GM21515 (cell line): ENCODE measurements around the gene LRRC4C.

ENCODE experiments used
- ATAC-seq: cut with Tn5 transposase; IDR thresholded peaks from one replicate; pipeline ENCODE4 v1.9.1; 2021; ENCODE audit not compliant: unreplicated experiment

Gene LRRC4C

DNA sequence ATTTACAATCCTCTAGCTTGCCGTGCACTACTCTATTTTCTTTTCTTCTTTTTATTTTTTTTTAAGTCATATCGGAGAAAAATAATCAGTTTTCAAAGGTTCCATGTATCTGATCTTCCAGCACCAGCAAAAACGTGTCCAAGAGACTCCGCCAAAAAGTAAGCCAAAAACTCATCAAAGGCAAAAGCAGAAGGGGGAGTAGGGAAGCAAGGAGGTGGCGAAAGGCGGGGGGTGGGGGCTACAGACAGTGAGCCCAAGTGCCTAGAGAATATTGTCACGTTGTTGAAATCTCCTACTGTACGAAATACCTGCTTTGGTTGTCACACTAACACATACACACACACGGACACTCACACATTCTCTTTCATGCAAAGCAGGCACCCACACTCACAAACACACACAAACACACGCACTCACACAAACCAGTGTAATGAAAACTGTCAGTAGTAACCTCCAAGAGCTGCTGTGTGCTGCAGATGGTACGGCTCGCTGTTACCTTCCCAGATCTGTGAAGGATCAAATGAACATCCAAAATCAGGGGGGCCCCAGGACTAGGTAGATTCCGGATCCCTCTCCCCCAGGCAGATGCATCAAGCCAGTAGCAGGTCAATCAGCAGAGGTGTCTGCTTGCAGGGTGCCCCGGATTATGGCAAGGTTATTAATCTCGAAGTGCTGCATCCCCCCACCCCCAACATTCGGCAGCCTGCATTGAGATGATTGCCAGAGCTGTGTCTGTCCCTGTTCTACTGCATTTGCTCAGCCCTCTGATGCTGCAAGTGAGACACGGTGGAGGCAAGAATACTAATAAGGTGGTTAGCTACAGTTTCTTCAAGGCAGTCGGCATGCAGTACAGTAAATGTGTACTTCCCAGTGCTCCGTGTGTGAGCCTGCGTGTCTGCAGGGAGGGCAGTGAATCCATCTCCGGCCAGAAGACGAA lies at the start of gene LRRC4C:
TSS of gene LRRC4C (minus strand) at position 188 of the 937 bp plus-strand sequence.
- ATAC-seq = no peak

DNA sequence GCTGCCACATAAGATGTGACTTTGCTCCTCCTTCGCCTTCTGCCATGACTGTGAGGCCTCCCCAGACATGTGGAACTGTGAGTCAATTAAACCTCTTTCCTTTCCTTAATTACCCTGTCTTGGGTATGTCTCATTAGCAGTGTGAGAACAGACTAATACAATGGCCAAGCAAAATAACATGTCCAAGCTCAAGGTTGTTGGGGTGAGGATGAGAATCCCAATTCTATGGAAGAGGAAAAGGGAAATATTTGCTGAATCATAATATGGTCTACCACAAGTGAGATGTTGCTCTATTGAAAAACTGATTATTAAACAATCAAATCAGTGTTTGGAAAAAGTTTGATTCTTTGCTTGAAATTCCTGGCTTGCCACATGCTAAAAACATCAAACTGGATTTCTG lies 48.7 kb upstream of the LRRC4C start:
- no peak for ATAC-seq

DNA sequence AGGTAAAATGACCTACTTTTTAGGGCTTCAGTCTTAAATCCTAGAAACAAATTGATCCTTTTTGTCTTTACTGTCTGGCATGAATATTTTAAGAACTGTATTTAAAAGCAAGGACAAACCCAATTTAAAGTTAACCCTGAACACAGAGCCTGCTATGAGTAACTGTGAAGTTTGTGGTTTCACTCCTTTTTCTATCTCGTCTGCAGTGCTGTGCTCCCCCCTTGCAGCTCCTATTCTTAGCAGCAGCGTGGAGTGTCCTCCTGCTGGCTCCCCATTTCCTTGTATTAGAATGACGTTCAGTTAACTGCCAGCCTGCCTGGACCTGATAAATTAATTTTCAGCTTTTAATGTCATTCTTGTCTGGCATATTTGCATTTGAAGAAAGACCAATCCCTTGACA lies 40.0 kb upstream of the LRRC4C start:
- ATAC-seq = no peak

DNA sequence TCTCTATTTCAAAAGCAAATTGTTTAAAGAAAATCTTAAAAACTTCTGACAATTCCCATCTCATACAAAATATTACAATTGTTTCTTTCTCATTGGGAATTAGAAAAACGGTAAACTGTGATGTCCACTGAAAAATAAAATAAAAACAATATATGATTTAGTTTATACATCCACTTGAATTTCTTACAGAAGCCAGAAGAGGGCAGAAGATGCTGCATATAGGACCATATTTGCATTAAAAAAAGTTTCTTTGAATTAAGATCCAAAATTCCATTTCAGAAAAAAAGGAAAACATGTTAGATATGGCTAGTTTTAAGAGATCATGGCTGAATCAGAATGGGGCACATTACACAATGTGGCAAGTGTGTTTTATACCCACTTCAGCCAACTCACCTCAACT lies 39.3 kb upstream of the LRRC4C start:
- ATAC-seq = no peak

DNA sequence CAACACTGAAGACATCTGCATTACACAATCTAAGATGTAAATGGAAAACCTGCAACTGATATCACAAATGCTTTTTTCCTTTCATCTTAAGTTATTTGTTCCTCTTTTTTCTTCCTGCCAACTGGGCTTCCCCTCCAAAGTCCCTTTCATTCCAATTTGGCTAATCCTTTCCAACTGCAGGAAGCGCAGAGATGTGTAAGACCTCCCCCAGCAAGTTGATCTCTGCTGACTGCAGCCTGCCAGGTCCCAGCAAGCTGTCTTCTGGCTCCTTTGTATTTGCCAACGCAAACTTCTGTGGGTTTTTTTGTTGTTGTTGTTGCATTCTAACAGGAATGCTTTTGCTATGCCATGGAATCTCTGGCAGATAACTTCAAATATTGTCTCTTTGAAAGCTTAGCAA lies 38.5 kb upstream of the LRRC4C start:
- ATAC-seq = no peak

DNA sequence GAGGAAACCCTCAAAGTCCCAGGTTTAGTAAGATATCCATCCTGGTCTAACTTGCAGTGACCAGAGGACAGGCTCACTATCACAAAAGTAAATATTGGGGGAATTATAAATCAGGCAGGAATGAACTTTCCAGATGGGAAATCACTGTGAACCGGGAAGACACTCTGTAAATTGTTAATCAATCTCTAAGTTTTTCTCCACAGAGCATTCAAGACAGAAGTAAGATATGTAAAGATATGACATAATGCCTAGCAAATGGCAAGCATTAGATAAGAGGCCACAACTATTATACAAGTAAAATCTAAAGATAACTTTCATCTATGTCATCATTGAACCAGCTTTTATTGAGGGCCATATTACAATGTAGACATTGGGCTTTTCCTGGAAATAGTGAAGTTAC lies 35.3 kb upstream of the LRRC4C start:
- no peak for ATAC-seq

DNA sequence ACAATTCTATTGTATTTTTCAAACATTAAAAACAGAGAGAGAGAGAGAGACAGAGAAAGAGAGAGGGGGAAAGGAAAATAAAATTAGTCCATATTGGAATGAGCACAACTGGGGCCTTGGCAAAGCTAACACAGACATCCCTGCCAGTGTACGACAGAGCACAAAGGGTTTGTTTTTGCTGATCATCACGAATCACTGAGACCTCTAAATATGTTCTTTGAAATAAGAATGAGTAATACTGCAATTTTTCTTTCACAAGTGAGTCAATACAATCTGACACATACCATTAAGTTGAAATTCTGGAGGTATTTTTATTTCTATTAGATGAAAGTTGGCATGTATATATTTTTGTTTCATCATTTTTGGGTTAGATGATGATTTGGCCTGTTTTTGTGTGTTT lies 27.0 kb upstream of the LRRC4C start:
- ATAC-seq = no peak

DNA sequence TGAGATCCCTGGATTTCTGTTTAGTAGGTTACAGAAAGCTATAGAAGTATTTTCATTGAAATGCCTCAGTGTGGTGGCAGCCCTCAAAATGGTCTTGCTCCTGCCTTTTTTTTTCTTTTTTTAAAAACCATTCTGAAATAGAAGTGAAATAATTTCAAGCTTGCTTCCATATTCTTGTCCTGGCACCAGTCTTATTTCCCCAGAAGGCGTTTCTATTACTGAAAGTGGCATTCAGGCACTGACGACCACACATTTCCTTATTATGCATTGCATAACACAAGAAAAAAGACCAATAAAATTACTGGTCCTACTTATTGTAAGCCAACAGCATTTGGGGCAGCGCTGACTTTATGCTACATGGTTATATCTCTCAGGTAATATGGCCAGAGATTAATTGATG lies 24.5 kb upstream of the LRRC4C start:
- ATAC-seq = no peak

DNA sequence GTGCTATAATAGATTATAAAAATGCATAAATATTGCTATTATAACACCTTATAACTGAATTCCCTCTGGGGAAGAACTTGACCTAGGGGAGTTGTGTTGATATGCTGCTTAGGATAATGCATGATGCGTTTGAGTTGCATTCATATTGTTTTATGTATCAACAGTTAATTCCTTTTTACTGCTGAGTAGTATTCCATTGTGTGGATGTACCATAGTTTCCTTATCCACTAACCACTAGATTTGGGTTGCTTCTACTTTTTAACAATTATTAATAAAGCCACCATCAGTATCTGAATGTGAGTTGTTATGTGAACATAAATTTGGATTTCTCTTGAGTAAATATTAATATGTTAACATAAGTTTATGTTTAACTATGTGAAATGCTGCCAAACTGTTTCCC lies 19.7 kb upstream of the LRRC4C start:
- no peak for ATAC-seq

DNA sequence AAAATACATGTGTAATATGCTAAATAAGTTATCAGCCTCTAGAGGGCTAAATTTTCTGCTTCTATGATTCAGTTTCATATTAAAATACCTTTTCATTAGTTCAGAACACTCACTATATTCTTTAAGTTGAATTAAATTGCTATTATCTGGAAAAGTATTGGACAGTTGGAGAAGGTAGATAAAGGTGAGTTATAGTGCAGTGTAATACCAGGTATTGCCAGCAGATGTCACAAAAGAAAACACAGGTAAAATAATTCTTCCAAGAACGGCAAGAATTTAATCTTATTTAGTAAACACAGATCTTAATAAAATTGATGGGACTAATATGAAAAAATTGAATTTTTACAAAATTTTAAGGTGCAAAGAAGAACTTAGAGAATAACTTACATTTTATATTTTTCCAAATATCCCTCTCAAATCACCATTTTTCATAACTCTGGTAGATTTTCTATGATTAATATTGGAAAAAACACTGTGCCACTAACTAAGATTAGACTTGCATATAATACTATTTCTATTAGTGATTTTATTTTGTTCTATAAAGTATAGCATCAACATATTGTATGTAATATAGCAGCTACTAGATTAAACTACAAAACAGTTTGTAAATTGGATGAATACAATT lies 1.7 kb upstream of the LRRC4C start:
- no peak for ATAC-seq

DNA sequence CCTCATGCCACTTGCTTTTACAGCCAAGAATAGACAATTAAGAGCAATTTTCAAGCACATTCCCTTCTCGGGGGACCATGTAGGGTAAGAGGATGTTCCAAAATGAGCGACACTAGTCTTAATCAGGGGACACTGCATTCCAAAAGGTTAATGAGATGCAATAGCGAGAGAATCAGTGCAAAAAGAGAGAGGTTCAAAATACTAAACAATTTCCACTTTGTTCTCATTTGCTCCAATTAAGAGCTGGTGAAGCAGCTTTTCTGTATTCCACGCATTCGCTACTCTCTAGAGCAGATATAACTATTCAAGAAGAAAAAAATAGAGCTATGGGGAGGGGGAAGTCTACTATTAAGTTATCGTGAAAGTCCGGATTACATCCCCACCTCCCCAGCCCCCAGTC lies 811 bp downstream of the LRRC4C start:
- ATAC-seq = no peak

DNA sequence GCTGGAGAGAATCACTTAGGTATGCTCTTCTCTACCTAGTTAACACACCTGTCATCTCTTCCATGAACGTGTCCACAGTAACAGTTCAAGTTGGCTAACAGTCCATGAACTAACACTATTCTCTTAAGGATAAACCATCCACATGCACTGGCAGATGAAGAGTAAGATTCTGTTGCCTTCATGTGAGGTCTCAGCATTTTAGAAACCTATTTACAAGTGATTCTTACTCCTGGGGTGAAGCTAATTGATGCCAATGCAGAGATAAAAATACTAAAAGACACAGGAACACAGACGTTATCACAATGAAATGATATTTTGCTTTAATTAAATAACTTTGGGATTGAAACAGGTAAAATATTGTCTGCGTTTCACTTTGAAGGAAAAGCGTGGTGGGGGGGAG lies 1.3 kb downstream of the LRRC4C start:
- ATAC-seq = no peak

DNA sequence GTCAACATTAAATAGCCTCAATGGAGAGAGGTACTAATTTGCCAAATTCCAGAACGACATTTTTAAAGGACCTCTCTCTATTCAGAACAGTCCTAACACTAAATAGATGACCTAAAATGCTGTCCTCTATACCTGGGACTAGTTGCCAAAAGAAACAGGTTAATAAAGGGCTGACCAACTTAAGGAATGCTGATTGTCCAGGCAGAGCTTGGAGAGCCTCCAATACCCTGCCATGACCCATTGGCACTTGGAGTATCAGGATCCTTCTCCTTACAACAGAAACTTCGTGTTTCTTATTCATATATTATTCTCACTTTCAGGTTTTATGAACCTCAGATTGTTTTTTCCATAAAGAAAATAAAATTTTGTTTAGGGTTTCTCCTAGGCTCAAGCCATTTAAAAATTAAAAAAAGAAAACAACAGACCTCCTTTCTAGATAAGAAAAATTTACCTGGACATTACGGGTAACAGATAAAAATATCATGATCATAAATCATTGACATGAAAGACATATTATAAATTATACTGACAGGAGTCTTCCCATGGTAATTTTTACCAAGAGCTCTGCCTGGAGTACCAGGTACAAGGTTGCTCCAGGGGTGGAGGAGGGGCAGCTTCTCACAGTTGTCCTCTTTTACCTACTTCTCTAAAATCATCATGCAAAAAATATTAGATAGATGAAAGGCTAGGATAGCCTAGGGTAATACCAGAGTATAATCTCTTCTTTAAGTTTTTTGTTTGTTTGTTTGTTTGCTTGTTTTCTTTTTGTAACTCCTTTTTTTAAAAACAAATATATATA lies 2.0 kb downstream of the LRRC4C start:
- no peak for ATAC-seq

DNA sequence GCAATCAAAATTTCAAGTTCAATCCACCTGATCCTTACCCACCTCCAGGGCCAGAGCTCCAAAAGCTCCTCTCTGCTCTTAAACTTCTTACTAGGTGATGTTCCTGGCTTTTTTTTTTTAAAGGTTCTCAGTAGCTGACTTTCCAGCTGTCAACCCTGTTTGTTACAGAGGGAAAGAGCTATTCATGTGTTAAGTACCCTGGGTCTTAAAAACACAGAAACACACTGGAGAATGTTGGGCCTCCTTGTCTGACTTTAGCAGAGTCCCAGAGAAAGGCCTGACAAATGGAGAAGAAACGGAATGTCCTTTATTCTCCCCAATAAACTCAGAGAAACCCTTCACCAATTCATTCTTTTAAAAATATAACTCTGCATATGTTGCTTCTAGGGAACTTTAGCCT lies 3.2 kb downstream of the LRRC4C start:
- no peak for ATAC-seq

DNA sequence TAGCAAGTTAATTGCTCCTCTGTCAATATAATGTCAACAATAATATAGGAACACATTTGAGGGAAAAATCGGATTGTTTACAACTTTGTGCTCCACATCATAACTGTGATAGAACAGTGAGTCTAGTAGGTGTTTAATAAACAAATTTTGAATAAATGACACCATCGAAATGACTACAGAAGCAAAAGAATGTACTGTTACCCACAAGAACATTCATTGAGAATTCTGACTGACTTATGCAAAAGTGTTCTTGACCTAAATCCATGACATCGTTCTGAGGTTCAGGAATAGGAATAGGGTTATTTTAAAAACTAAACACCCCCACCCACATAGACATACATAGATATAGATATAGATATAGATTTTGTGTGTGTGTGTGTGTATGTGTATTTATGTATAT lies 8.4 kb downstream of the LRRC4C start:
- ATAC-seq = no peak

DNA sequence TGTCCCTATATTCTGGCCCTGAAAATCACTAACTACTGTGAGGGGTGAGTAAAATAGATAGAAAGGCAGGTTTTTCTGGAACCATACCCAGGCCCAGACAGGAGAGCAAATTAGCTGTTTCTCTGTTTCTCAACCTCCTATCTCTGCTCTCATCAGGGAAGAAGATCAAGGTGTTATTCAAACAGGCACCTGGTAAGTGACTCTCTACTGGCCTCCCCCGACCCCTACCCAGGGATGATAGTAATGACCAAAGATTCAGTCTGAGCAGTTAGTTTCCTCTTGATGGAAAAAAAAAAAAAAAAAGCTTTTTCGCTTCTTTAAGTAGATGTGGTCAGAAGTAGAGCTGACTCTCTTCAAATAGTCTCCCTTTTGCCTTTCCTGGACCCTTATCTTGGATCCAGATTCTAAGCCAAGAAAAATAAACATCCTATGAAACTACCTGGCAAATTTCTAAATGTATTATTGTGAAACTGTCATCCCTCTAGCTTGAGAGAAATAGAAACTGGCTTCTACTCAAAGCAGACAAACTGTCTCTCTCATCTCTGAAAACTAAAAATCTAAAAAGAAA lies 9.9 kb downstream of the LRRC4C start:
- no peak for ATAC-seq

DNA sequence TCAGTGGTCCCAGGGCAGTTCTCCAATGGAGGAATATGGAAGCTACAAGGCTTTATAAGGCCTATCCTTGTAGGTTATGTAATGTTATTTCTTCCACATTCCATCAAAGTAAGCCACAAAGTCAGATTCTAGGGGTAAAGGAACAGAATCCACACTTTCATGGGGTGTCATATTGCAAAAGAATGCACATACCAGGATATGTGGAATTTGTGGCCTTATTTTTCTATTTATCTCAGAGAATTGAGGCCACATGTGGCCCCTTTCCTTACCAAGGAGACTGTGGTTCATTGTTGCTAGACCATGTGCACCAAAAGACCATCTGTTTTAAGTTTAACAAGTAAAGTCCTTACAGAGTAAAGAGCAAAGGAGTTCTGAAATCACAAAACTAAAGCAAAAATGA lies 12.9 kb downstream of the LRRC4C start:
- ATAC-seq = no peak

DNA sequence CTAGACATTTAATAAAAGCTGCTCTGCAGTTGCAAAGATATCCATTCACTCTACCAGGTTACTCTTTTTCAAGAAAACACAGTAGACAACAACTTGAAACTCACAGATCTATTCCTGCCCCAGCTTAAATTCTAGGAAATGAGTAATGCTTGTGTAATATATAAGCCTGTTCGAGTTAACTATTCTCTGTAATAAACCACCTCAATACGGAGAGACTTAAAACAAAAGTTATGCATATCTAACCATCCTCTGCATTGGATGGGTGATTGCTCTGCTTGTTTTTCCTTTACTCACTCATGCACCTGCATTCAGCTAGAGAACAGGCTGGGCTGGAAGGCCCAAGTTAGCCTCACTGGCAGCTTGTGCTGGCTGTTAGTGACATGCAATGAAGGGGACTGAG lies 13.3 kb downstream of the LRRC4C start:
- ATAC-seq = no peak

DNA sequence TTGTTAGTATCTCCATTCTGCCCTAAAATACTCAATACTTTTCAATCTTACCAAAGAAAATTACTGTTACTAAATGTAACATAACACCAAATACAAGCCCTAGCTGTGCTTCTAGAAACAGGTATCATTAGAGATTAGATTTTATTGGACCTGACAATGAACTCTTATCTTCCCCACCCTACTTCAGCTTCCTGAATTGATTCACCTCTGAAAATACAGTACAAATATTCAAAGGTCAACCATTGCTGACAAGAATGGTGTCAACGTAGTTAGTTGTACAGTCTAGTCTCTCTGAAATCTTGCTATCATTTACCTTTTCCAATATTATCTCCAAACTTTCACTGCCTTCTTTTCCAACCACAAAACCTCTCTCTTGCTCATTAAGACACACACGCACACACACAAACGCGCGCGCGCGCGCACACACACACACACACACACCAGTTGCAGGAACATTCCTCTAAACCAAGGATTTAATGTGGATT lies 22.4 kb downstream of the LRRC4C start:
- ATAC-seq = no peak

DNA sequence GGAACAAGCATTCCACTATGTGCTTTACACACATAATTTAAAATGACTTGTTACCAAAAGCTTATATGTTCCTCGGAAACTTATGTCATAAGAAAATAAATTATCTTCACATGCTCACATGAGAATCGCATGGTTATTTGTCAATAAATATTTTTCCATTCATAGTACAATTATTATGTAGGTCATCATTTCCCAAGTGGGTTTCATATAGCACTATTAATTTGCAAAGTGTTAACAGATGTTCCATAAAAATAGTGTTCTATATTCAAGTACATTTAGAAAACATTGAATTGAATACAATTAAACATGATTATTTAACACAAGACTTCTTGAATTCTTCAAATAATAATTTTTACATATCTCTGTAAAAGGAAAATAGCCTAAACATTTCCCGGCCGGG lies 23.9 kb downstream of the LRRC4C start:
- no peak for ATAC-seq

DNA sequence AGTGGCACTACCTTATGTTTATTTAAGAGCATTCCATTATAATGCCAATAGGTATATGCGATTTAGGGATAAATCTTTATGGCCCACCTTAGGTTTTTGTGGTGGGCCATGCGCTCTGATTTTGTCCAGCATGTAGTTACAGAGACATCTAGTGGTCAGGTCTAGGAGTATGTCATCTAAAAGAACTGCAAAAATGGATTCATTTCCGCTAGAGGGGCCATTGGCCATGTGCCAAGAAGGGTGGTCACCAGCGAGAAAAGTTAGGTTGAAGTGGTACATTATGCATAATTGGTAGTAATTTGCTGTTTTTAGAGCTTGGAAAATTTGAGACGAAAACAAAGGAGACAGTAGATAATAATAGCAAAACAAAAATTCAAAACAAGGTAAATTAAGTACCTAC lies 27.7 kb downstream of the LRRC4C start:
- ATAC-seq = no peak
